VCaP (cell line): ENCODE measurements around the gene PM20D2.

Source experiments
- H3K27ac ChIP-seq: fragments of 450-650 bp; 2 replicates; pipeline ENCODE4 v1.5.1; 2017
- TF ChIP-seq, protein P1 (sequence below): fragments of 450-650 bp; conservative IDR thresholded peaks from 2 replicates; pipeline ENCODE4 v1.5.1; 2017; ENCODE audit warnings: mild to moderate bottlenecking, moderate library complexity

PM20D2 gene

DNA sequence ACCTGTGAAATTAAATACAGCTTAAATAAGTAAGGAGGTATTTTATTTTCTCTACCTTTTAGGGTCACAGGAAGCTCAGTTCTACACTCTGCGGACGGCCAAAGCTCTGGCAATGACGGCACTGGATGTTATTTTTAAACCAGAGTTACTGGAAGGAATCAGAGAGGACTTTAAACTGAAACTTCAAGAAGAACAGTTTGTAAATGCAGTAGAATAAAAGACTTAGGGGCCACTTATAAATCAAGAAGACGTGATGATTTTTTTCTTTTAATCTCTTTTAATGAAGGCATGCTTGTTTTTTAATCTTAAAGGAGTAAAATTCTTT is 16.2 kb downstream of the PM20D2 start:
- TF ChIP-seq, protein P1, sequence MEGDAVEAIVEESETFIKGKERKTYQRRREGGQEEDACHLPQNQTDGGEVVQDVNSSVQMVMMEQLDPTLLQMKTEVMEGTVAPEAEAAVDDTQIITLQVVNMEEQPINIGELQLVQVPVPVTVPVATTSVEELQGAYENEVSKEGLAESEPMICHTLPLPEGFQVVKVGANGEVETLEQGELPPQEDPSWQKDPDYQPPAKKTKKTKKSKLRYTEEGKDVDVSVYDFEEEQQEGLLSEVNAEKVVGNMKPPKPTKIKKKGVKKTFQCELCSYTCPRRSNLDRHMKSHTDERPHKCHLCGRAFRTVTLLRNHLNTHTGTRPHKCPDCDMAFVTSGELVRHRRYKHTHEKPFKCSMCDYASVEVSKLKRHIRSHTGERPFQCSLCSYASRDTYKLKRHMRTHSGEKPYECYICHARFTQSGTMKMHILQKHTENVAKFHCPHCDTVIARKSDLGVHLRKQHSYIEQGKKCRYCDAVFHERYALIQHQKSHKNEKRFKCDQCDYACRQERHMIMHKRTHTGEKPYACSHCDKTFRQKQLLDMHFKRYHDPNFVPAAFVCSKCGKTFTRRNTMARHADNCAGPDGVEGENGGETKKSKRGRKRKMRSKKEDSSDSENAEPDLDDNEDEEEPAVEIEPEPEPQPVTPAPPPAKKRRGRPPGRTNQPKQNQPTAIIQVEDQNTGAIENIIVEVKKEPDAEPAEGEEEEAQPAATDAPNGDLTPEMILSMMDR: no peak

DNA sequence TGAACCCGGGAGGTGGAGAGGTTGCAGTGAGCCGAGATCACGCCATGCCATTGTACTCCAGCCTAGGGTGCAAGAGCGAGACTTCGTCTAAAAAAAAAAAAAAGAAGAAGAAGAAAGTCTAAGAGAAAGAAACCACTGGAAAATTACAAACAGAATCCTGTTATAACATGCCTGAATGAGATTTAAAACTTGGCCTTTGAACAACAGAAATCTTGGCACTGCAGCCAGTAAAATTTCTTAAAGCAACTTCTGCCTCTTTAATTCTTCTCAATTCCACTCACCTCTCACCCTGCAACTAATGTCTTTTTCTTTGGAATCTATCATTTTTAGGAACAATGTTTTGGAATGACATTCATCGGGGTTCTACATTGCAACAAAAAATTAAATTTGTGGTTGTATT is 26.3 kb downstream of the PM20D2 start:
- TF ChIP-seq, protein P1: no peak

More for the DNA sequence above, 16.2 kb downstream of the PM20D2 start:
- no peak overlapping the region for H3K27ac ChIP-seq

DNA sequence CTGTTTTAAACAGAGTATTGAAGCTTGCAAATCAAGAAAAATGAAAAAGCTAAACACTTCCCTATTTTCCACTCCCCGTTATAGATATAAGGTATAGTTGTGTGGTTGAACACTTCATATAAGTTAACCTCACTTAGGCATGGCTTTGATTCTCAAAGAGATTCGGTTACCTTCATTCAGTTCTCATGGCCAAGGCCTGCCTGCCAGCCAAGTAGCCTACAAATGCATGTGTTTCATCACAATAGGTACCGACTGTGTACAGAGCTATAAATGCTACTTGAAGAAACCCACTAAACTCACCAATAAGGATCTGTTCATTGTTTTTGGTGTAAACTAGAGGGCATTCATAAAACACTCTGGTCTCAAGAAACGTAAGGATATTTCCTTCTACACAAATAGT is 27.8 kb downstream of the PM20D2 start:
- H3K27ac ChIP-seq: no peak overlapping the region
- TF ChIP-seq, protein P1: no peak

More for the DNA sequence above, 26.3 kb downstream of the PM20D2 start:
- no peak overlapping the region for H3K27ac ChIP-seq

DNA sequence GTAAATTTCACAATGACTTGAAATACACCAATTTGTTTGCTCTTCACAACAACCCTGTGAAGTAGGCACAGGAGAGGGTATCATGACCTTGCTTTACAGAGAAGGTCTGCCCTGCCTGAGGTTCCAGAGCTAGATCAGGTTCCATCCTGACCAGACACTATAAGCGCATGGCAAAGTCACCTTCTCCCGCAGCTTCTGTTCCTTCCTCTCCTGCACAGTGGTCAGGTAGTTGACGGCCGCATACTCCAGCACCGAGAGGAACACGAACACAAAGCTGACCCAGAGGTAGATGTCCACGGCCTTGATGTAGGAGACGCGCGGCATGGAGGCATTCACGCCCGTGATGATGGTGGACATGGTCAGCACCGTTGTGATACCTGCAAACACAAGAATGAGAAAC is 34.3 kb downstream of the PM20D2 start:
- TF ChIP-seq, protein P1: no peak
- no peak overlapping the region for H3K27ac ChIP-seq

DNA sequence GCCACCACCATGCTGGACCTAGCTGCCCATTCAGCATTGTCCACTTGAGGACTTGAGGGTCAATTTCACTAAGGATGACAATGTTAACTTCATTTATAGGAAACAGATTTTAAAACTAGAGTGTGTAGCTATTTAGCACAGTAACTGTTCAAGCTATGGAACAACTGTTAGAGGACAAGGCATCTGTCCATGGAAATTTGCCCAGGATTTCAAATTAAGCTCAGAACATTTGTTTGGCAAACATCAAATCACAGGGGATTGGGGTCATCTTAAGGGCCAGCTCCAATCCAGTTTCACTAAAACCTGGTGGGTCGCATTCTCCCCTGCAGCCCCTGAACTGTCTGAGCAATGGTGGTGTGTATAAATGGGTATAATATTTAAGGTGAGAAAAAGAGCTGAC is 35.1 kb downstream of the PM20D2 start:
- TF ChIP-seq, protein P1: no peak
- no peak overlapping the region for H3K27ac ChIP-seq

DNA sequence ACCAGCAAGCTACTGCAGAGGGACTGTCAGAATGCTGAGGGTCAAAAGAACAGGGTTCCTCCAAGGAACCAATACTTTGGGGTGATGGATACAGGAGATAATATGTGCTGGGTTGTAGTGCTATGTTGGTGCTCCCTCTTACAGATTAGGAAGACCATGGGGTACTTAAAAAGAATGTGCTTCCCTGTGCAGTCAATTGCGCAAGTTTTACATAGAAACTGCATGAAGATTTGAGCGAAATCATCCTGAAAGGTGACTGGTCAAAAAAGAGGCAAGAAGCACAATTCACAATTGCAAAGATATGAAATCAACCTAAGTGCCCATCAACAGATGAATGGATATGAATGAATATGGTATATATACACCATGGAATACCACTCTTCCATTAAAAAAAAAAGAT is 37.4 kb downstream of the PM20D2 start:
- H3K27ac ChIP-seq: no peak overlapping the region
- TF ChIP-seq, protein P1: no peak

DNA sequence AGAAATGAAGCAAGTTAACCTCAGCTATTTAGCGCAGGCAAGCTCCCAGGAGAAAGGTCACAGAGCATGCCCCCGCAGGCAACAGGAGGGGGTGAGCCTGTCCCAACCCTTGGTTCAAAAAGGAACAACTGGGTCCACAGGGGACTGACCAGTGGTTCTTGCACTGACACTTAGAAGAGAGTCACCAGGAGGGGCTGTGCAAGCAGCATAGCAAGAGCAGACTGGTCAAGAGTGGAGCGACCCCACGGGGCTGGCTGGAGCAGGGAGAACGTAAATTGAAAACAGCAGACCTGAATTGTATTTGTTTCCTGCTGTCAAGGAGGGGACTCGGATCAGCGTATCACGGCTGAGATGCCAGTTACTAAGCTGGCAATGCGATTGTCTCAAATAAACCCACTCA is 38.5 kb downstream of the PM20D2 start:
- H3K27ac ChIP-seq: no peak overlapping the region
- TF ChIP-seq, protein P1: no peak

DNA sequence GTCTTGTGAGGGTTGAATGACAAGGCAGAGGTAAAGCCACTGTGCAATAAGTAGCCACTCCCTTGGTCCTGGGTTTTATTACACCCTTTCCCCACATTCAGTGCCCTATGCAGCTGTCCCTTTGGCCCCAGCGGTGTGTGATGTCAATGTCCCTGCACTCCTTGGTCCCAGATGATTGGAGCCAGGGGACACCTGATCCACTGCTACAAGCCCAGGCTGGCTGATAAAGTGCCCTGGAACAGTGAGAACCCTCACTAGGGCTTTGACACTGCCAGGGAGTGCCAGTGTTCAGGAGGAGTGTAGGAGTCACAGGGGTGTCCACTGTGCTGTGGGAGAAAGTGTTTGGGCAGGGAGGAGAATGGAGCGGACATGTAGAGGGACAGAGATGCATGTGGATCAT is 40.9 kb downstream of the PM20D2 start:
- H3K27ac ChIP-seq: no peak overlapping the region
- TF ChIP-seq, protein P1: no peak
